Peyer's patch (tissue), 4 donors: ENCODE results near the gene ZEB1. TPM values are rescaled to one million over a fixed set of nuclear protein-coding genes. Genes with fewer than 3 reads are reported as not detected.

Source experiments
- DNase-seq, 3 donors: peaks; one replicate each; pipeline ENCODE4 v3.0.0-alpha.2; 2017 to 2019
- H3K27ac ChIP-seq, 4 donors: fragments of 200-600 bp; sonication (generic); one replicate each; pipeline ENCODE4 v1.5.1; 2016 to 2019
- H3K27me3 ChIP-seq, 2 donors: fragments of 200-600 bp; sonication (generic); one replicate each; pipeline ENCODE4 v1.5.1; 2019
- H3K36me3 ChIP-seq, 3 donors: fragments of 200-600 bp; sonication (generic); one replicate each; pipeline ENCODE4 v1.5.1; 2016 to 2019
- H3K4me1 ChIP-seq, 4 donors: fragments of 200-600 bp; sonication (generic); one replicate each; pipeline ENCODE4 v1.5.1; 2016 to 2019
- H3K4me3 ChIP-seq, 4 donors: fragments of 200-600 bp; sonication (generic); 1 replicate in 3 of 4; 2 replicates in 1 of 4; pipeline ENCODE4 v1.5.1; 2016 to 2019; ENCODE audit warnings: mild to moderate bottlenecking in 1 of 4
- H3K9me3 ChIP-seq, 4 donors: fragments of 200-600 bp; sonication (generic); one replicate each; pipeline ENCODE4 v1.5.1; 2016 to 2019; ENCODE audit warnings: mild to moderate bottlenecking in 1 of 4
- POLR2A ChIP-seq, 2 donors: fragments of 450-650 bp; IDR thresholded peaks; one replicate each; pipeline ENCODE4 v1.5.1; 2017; ENCODE audit warnings: antibody characterized with exemption in 2 of 2, mild to moderate bottlenecking in 2 of 2, moderate library complexity in 2 of 2
- total RNA-seq, 4 donors: library from RNA; depleted of rRNA; stranded (reverse); fragments of >200 nt; gene quantifications; one replicate each; pipeline ENCODE4 v1.1.0, GENCODE V29; 2016
- TF ChIP-seq, protein P1 (sequence below), 6 experiments: fragments of 450-650 bp in 4 of 6; fragments of 200-600 bp in 2 of 6; sonication (generic) in 1 of 6; IDR thresholded peaks; one replicate each; pipeline ENCODE4 v1.5.1; 2017 to 2019; ENCODE audit warnings: antibody characterized with exemption in 6 of 6, mild to moderate bottlenecking in 3 of 6, moderate library complexity in 1 of 6

Gene ZEB1
- total RNA-seq, 4 donors from 2014 or later: 6.1 to 75.9 (median 16.8) TPM

GRCh38 chr10:31490858-31491504 lies 172.0 kb downstream of the ZEB1 start:
- TF ChIP-seq POLR2A (IDR thresholded peaks at IDR 0.05): no peak
- TF ChIP-seq, protein P1, sequence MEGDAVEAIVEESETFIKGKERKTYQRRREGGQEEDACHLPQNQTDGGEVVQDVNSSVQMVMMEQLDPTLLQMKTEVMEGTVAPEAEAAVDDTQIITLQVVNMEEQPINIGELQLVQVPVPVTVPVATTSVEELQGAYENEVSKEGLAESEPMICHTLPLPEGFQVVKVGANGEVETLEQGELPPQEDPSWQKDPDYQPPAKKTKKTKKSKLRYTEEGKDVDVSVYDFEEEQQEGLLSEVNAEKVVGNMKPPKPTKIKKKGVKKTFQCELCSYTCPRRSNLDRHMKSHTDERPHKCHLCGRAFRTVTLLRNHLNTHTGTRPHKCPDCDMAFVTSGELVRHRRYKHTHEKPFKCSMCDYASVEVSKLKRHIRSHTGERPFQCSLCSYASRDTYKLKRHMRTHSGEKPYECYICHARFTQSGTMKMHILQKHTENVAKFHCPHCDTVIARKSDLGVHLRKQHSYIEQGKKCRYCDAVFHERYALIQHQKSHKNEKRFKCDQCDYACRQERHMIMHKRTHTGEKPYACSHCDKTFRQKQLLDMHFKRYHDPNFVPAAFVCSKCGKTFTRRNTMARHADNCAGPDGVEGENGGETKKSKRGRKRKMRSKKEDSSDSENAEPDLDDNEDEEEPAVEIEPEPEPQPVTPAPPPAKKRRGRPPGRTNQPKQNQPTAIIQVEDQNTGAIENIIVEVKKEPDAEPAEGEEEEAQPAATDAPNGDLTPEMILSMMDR (IDR thresholded peaks at IDR 0.05): peak in 5 of 6 experiments; percentile 21 to 52 (median 42)
- Histone ChIP-seq H3K4me3 (no peak overlapping the region), H3K4me1 (no peaks in the 10 kb centered on the region), H3K9me3 (no peaks in the 10 kb centered on the region), H3K27ac (no peak overlapping the region), H3K27me3 (no peaks in the 10 kb centered on the region), H3K36me3 (no peaks in the 10 kb centered on the region)
- no peak for DNase-seq

DNA sequence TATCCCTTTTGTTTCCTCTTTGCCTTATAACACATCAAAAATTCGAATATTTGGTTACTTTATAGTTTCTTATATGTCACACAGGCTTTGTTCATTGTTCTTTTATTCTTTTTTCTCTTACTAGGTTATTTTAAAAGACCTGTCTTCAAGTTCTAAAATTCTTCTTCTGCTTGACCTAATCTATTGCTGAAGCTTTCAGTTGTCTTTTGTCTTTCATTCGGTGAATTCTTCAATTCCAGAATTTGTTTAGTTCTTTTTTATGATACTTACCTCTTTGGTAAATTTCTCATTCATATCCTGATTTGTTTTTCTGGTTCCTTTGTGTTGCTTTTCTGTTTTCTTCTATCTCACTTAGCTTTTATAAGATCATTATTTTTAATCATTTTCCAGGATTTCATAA lies 188.4 kb downstream of the ZEB1 start:
- Histone ChIP-seq H3K27ac (no peak overlapping the region), H3K9me3 (no peaks in the 10 kb centered on the region), H3K4me1 (no peaks in the 10 kb centered on the region), H3K4me3 (no peak overlapping the region), H3K36me3 (peaks cover 0 to 6% (median 0%) of the 10 kb centered on the region in 3 donors), H3K27me3 (no peaks in the 10 kb centered on the region)
- TF ChIP-seq POLR2A (IDR thresholded peaks at IDR 0.05): no peak
- TF ChIP-seq, protein P1 (IDR thresholded peaks at IDR 0.05): no peak
- DNase-seq: no peak

DNA sequence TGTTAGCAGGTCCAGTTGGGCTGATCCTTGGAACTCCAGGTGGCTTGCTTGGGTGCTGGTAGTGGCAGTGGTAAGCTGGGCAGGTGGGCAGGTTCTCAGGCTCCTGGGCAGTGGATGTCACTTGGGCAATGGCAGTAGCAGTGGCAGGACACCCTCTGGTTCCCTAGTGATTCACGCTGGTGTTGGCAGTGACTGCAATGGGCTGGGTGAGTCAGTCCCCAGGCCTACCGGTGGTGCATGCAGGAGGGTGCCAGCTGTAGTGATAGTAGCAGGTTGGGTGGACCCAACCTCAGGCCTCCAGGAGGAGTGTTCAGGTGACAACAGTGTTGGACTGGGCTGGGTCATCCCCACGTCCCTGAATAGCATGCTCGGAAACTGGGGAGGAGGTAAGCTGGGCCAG lies 189.2 kb downstream of the ZEB1 start:
- Histone ChIP-seq H3K9me3 (no peaks in the 10 kb centered on the region), H3K36me3 (peaks cover 0 to 6% (median 0%) of the 10 kb centered on the region in 3 donors), H3K27me3 (no peaks in the 10 kb centered on the region), H3K4me3 (no peak overlapping the region), H3K27ac (no peak overlapping the region), H3K4me1 (no peaks in the 10 kb centered on the region)
- DNase-seq: no peak
- TF ChIP-seq POLR2A (IDR thresholded peaks at IDR 0.05): no peak

DNA sequence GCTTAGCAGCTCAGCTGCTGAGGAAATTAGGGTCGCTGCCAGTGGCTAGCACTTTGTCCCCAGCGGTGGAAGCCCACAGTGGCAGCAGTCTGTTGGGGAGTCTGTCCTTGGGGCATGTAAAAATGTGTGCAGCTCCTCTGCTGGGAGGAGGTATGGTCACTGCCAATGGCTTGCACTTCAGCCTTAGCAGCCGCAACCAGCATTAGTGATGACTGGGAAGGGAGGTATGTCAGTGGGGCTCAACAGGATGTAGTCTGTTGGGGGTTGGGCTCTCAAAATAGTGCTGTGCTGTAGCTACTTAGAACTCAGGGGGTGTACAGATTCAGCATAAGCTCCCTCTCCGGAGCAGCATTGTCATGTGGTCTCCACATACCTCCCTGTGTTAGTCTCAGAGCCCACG lies 189.9 kb downstream of the ZEB1 start:
- Histone ChIP-seq H3K27ac (no peak overlapping the region), H3K9me3 (no peaks in the 10 kb centered on the region), H3K4me1 (no peaks in the 10 kb centered on the region), H3K36me3 (peaks cover 0 to 6% (median 0%) of the 10 kb centered on the region in 3 donors), H3K4me3 (no peak overlapping the region), H3K27me3 (no peaks in the 10 kb centered on the region)
- TF ChIP-seq POLR2A (IDR thresholded peaks at IDR 0.05): no peak
- TF ChIP-seq, protein P1 (IDR thresholded peaks at IDR 0.05): no peak
- DNase-seq: no peak

DNA sequence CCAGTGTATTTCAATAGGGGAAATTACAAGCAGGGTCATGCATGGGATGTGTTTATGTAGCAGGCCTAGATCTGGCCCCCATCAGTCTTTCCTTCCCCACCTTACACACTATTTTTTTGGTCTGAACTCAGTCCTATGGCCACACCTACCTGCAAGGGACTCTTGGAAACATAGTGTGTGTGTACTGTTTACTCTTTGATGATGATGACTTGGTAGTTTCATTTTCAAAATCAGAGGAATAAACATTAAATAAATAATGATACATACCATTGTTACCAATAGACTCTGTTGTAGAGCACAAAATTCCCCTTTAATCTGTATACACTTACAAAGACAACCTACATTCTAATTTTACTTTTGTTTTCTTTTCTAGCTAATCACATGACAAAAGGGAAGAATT lies 191.0 kb downstream of the ZEB1 start:
- H3K27ac ChIP-seq: no peak overlapping the region
- H3K4me3 ChIP-seq: no peak overlapping the region
- no peaks in the 10 kb centered on the region for H3K4me1 ChIP-seq
- no peaks in the 10 kb centered on the region for H3K9me3 ChIP-seq
- DNase-seq: no peak
- peaks cover 0 to 6% (median 0%) of the 10 kb centered on the region in 3 donors for H3K36me3 ChIP-seq
- TF ChIP-seq, protein P1 (IDR thresholded peaks at IDR 0.05): no peak
- no peak for TF ChIP-seq POLR2A (IDR thresholded peaks at IDR 0.05)
- H3K27me3 ChIP-seq: no peaks in the 10 kb centered on the region

- H3K36me3 ChIP-seq: peaks cover 0 to 9% (median 0%) of the 10 kb centered on the region in 3 donors
Observed at GRCh38 chr10:31515116-31515515, 196.1 kb downstream of the ZEB1 start.

More at GRCh38 chr10:31515116-31515515, 196.1 kb downstream of the ZEB1 start:
- H3K4me3 ChIP-seq: no peak overlapping the region
- no peaks in the 10 kb centered on the region for H3K4me1 ChIP-seq
- no peak for TF ChIP-seq POLR2A (IDR thresholded peaks at IDR 0.05)
- TF ChIP-seq, protein P1 (IDR thresholded peaks at IDR 0.05): no peak
- no peak overlapping the region for H3K27ac ChIP-seq
- no peaks in the 10 kb centered on the region for H3K9me3 ChIP-seq
- no peaks in the 10 kb centered on the region for H3K27me3 ChIP-seq
- no peak for DNase-seq
